Ovary (tissue), 9 donors: Measurements from ENCODE around the gene HPS5. TPM values are rescaled to one million over a fixed set of nuclear protein-coding genes. Genes with fewer than 3 reads are reported as not detected.

Source experiments
- DNase-seq, 5 donors: peaks; one replicate each; pipeline ENCODE4 v3.0.0-alpha.2; 2019 to 2020
- H3K27ac ChIP-seq, 2 donors: fragments of 200-600 bp; one replicate each; pipeline versions ENCODE4 v1.5.1 to v1.8.0; 2019 to 2022
- H3K27me3 ChIP-seq: fragments of 200-600 bp; one replicate; pipeline ENCODE4 v1.8.0; 2022
- H3K36me3 ChIP-seq: fragments of 200-600 bp; sonication (generic); one replicate; pipeline ENCODE4 v1.5.1; 2019
- H3K4me1 ChIP-seq: one replicate; pipeline ENCODE4 v1.8.1; 2013; ENCODE audit warnings: mild to moderate bottlenecking, moderate library complexity; ENCODE audit not compliant: insufficient read depth
- H3K4me3 ChIP-seq: fragments of 200-600 bp; sonication (generic); one replicate; pipeline ENCODE4 v1.5.1; 2017
- H3K9me3 ChIP-seq, 2 donors: fragments of 200-600 bp in 1 of 2; sonication (generic) in 1 of 2; one replicate each; pipeline versions ENCODE4 v1.5.1 to v1.8.1; 2013 to 2019; ENCODE audit warnings: mild to moderate bottlenecking in 1 of 2, moderate library complexity in 1 of 2
- CTCF ChIP-seq, 3 donors: fragments of 450-650 bp in 2 of 3; fragments of 200-600 bp in 1 of 3; IDR thresholded peaks; one replicate each; pipeline versions ENCODE4 v1.5.1 to v1.8.0; 2016 to 2022; ENCODE audit warnings: antibody characterized with exemption in 3 of 3, mild to moderate bottlenecking in 1 of 3
- EP300 ChIP-seq: sonication (generic); formaldehyde crosslinking; IDR thresholded peaks from one replicate; pipeline ENCODE4 v1.6.1; 2017; ENCODE audit warnings: antibody characterized with exemption
- POLR2A ChIP-seq: fragments of 450-650 bp; IDR thresholded peaks from one replicate; pipeline ENCODE4 v1.6.1; 2017; ENCODE audit warnings: antibody characterized with exemption, mild to moderate bottlenecking, moderate library complexity
- WGBS, 3 donors: extraction: QIAGEN DNeasy Blood & Tissue Kit in 1 of 3; methylation state at CpG; one replicate each; pipeline versions ENCODE4 v1.1.5 to v1.1.7; 2013 to 2017; 5-methylcytosine and 5-hydroxymethylcytosine counted together
- intact Hi-C, 4 donors: fragments of 100-400 bp; cut with DNase I; formaldehyde crosslinking; loops; one replicate each; pipeline versions ENCODE4 v1.11.0 to v1.15.1; 2022 to 2023
- polyA plus RNA-seq, 2 donors: library from polyadenylated mRNA; stranded (reverse); fragments of 200-250 nt in 1 of 2; fragments of 350-450 nt in 1 of 2; fragmentation: Illumina TruSeq in 1 of 2; extraction: RNeasy Lipid Tissue Mini Kit (QIAGEN cat#74804) in 1 of 2; gene quantifications; one replicate each; pipeline ENCODE4 v1.2.3, GENCODE V29; 2013 to 2014
- total RNA-seq, 7 donors: library from RNA; depleted of rRNA in 2 of 7; stranded (reverse); fragments of >200 nt in 2 of 7; fragmentation: NEBNext Ultra II Directional in 3 of 7; extraction: Animal tissue kit (Norgen Biotek cat#: 25700) in 3 of 7; gene quantifications; one replicate each; pipeline versions ENCODE4 v1.1.0 to v1.2.4, GENCODE V29; 2016 to 2023
- donor health status: DM: no; HTN: no; CAD: no; lungs with moderate emphysema.
- donor health status: DM: no; HTN: no; CAD: no.
- donor health status: Bipolar disorder and iron deficiency.
- donor health status: DM: yes; HTN: yes; CAD: no.
- donor health status: DM: no; HTN: no; CAD: no.
- donor health status: DM: yes; HTN: yes; CAD: no.

HPS5 gene
- total and polyA plus RNA-seq, 9 donors: 11.0 to 32.7 (median 18.5) TPM

GRCh38 chr11:18312012-18312411, 9.9 kb downstream of the HPS5 start:
- Histone ChIP-seq H3K9me3 (no peaks in the 10 kb centered on the region), H3K27me3 (no peaks in the 10 kb centered on the region), H3K4me3 (no peak overlapping the region), H3K27ac (no peak overlapping the region), H3K36me3 (no peaks in the 10 kb centered on the region), H3K4me1 (peaks cover 18% of the 10 kb centered on the region)
- no peak for DNase-seq
- TF ChIP-seq EP300: no peak
- no peak for TF ChIP-seq CTCF (IDR thresholded peaks at IDR 0.05)
- no peak for TF ChIP-seq POLR2A
- intact Hi-C loops: no loop called here
- 24 to 27% (median 26%) methylated on average over 3 of the region's 3 CpGs for WGBS, 3 donors

GRCh38 chr11:18310800-18311340, 11.1 kb downstream of the HPS5 start:
- Histone ChIP-seq H3K36me3 (no peaks in the 10 kb centered on the region), H3K27me3 (no peaks in the 10 kb centered on the region), H3K4me1 (peaks cover 18% of the 10 kb centered on the region), H3K27ac (no peak overlapping the region), H3K4me3 (no peak overlapping the region), H3K9me3 (no peaks in the 10 kb centered on the region)
- 80 to 84% (median 81%) methylated on average over 6 of the region's 6 CpGs for WGBS, 3 donors
- no peak for DNase-seq
- intact Hi-C loops: no loop called here
- TF ChIP-seq EP300 (no peak), POLR2A (no peak), CTCF (IDR thresholded peaks at IDR 0.05) (no peak)

- Histone ChIP-seq H3K36me3 (no peaks in the 10 kb centered on the region), H3K4me1 (peaks cover 14% of the 10 kb centered on the region), H3K27ac (no peak overlapping the region), H3K9me3 (no peaks in the 10 kb centered on the region), H3K27me3 (no peaks in the 10 kb centered on the region), H3K4me3 (no peak overlapping the region)
- DNase-seq: no peak
- intact Hi-C loops: no loop called here
- TF ChIP-seq EP300: no peak
- TF ChIP-seq POLR2A: no peak
- TF ChIP-seq CTCF (IDR thresholded peaks at IDR 0.05): no peak
- WGBS, 3 donors: 96 to 98% (median 96%) methylated on average over 5 of the region's 5 CpGs
Measured at GRCh38 chr11:18309691-18310090, 12.2 kb downstream of the HPS5 start.

- Histone ChIP-seq H3K4me1 (peaks cover 10% of the 10 kb centered on the region), H3K36me3 (no peaks in the 10 kb centered on the region), H3K4me3 (no peak overlapping the region), H3K27me3 (no peaks in the 10 kb centered on the region), H3K9me3 (no peaks in the 10 kb centered on the region), H3K27ac (no peak overlapping the region)
- no peak for TF ChIP-seq EP300
- no peak for TF ChIP-seq POLR2A
- no peak for TF ChIP-seq CTCF (IDR thresholded peaks at IDR 0.05)
- no peak for DNase-seq
- WGBS, 3 donors: 93 to 94% (median 93%) methylated on average over 2 of the region's 2 CpGs
- intact Hi-C loops: no loop called here
Measured at GRCh38 chr11:18308242-18308641, 13.7 kb downstream of the HPS5 start.
